IMR-90 (cell line): ENCODE data around the gene MAP2K5. TPM values are rescaled to one million over a fixed set of nuclear protein-coding genes. Genes with fewer than 3 reads are reported as not detected.

Experiments used
- ATAC-seq: fragments of 200-7000 bp; cut with Tn5 transposase; 2 replicates; pipeline ENCODE4 v1.9.1; 2020; ENCODE audit warnings: low read depth, mild to moderate bottlenecking, moderate library complexity
- BruUV-seq: library from RNA; stranded (reverse); fragments of 400-500 nt; replicated peaks from 2 replicates; lab custom pipeline; 2021; lab: Mats Ljungman, UMichigan
- CTCF ChIA-PET: fragments of 300-600 bp; formaldehyde crosslinking; extraction: SDS; loops from one replicate; lab custom pipeline; 2021; ENCODE audit warnings: antibody characterized with exemption; lab: Yijun Ruan, JAX
- POLR2A ChIA-PET: fragments of 300-600 bp; sonication (Branson Sonifier 250); formaldehyde crosslinking; loops from one replicate; lab custom pipeline; 2022; ENCODE audit warnings: antibody characterized with exemption; ENCODE audit not compliant: unreplicated experiment; lab: Charles Lee
- DNase-seq: peaks from one replicate; pipeline ENCODE4 v3.0.0; 2013
- H2AFZ ChIP-seq: replicated peaks from 2 replicates; pipeline ENCODE3; 2013; ENCODE audit warnings: low read length, mild to moderate bottlenecking; ENCODE audit not compliant: poor library complexity
- H2AK5ac ChIP-seq: 2 replicates; pipeline ENCODE4 v1.6.1; 2013; ENCODE audit warnings: low read depth, low read length, inconsistent platforms
- H2AK9ac ChIP-seq: replicated peaks from 2 replicates; pipeline ENCODE3; 2013; ENCODE audit warnings: mild to moderate bottlenecking, low read depth, low read length, moderate library complexity; ENCODE audit not compliant: poor library complexity
- H2BK120ac ChIP-seq: 2 replicates; pipeline ENCODE4 v1.6.1; 2013; ENCODE audit warnings: low read depth, low read length, inconsistent platforms
- H2BK15ac ChIP-seq: 3 replicates; pipeline ENCODE4 v1.6.1; 2013; ENCODE audit warnings: low read depth, low read length, inconsistent platforms
- H2BK20ac ChIP-seq: 2 replicates; pipeline ENCODE4 v1.6.1; 2013; ENCODE audit warnings: low read depth, mild to moderate bottlenecking, inconsistent platforms, low read length, moderate library complexity
- H2BK5ac ChIP-seq: 2 replicates; pipeline ENCODE4 v1.6.1; 2013; ENCODE audit warnings: mild to moderate bottlenecking, low read depth, low read length, inconsistent platforms; ENCODE audit not compliant: poor library complexity, severe bottlenecking
- H3K14ac ChIP-seq: replicated peaks from 2 replicates; pipeline ENCODE4 v1.6.1; 2013; ENCODE audit warnings: low read depth, low read length, inconsistent platforms
- H3K18ac ChIP-seq: 2 replicates; pipeline ENCODE4 v1.6.1; 2013; ENCODE audit warnings: low read depth, low read length, control low read depth
- H3K23ac ChIP-seq: 2 replicates; pipeline ENCODE4 v1.6.1; 2013; ENCODE audit warnings: low read depth, low read length, inconsistent platforms
- H3K27ac ChIP-seq: 2 replicates; pipeline ENCODE4 v1.5.1; 2013; ENCODE audit warnings: mild to moderate bottlenecking, control low read depth, low read length; ENCODE audit not compliant: insufficient read depth
- H3K27me3 ChIP-seq: 2 replicates; pipeline ENCODE4 v1.6.1; 2013; ENCODE audit warnings: low read length; ENCODE audit not compliant: control insufficient read depth, insufficient read depth
- H3K36me3 ChIP-seq: 2 replicates; pipeline ENCODE4 v1.6.1; 2013; ENCODE audit warnings: low read length, mixed read lengths; ENCODE audit not compliant: control insufficient read depth, insufficient read depth
- H3K4ac ChIP-seq: 2 replicates; pipeline ENCODE4 v1.6.1; 2013; ENCODE audit warnings: low read depth, low read length, inconsistent platforms
- H3K4me1 ChIP-seq: 2 replicates; pipeline ENCODE4 v1.6.1; 2013; ENCODE audit warnings: low read length, mixed read lengths; ENCODE audit not compliant: control insufficient read depth, insufficient read depth
- H3K4me2 ChIP-seq: 2 replicates; pipeline ENCODE4 v1.6.1; 2013; ENCODE audit warnings: low read depth, mild to moderate bottlenecking, control low read depth, low read length, moderate library complexity
- H3K4me3 ChIP-seq: 2 replicates; pipeline ENCODE4 v1.5.1; 2013; ENCODE audit warnings: low read depth, mild to moderate bottlenecking, control low read depth, low read length, moderate library complexity; ENCODE audit not compliant: insufficient read depth
- H3K56ac ChIP-seq: 2 replicates; pipeline ENCODE4 v1.6.1; 2013; ENCODE audit warnings: low read length, inconsistent platforms; ENCODE audit not compliant: insufficient read depth; ENCODE audit errors: extremely low read depth
- H3K79me1 ChIP-seq, 2 experiments: 2 replicates each; pipeline ENCODE4 v1.6.1; 2013; ENCODE audit warnings: low read length in 2 of 2, inconsistent platforms in 1 of 2, low read depth in 1 of 2
- H3K9ac ChIP-seq: 2 replicates; pipeline ENCODE4 v1.6.1; 2013; ENCODE audit warnings: low read depth, low read length, control low read depth
- H3K9me1 ChIP-seq: 2 replicates; pipeline ENCODE4 v1.6.1; 2013; ENCODE audit warnings: low read length, inconsistent platforms; ENCODE audit not compliant: insufficient read depth
- H3K9me3 ChIP-seq: 2 replicates; pipeline ENCODE4 v1.6.1; 2013; ENCODE audit warnings: low read length; ENCODE audit not compliant: control insufficient read depth, insufficient read depth
- H4K20me1 ChIP-seq: 2 replicates; pipeline ENCODE4 v1.6.1; 2013; ENCODE audit warnings: low read length, inconsistent platforms; ENCODE audit not compliant: insufficient read depth
- H4K5ac ChIP-seq: 2 replicates; pipeline ENCODE4 v1.6.1; 2013; ENCODE audit warnings: mild to moderate bottlenecking, low read depth, low read length, control low read depth
- H4K8ac ChIP-seq, 2 experiments: 2 replicates each; pipeline ENCODE4 v1.6.1; 2013; ENCODE audit warnings: low read depth in 2 of 2, low read length in 2 of 2, control low read depth in 1 of 2, inconsistent platforms in 1 of 2
- H4K91ac ChIP-seq: 2 replicates; pipeline ENCODE4 v1.6.1; 2013; ENCODE audit warnings: low read depth, low read length, inconsistent platforms; ENCODE audit not compliant: insufficient read depth
- BHLHE40 ChIP-seq: fragments of 150-350 bp; IDR thresholded peaks from 2 replicates; pipeline ENCODE4 v1.6.1; 2016; ENCODE audit warnings: mild to moderate bottlenecking, low read depth, low read length
- CEBPB ChIP-seq: IDR thresholded peaks from 2 replicates; pipeline ENCODE4 v1.6.1; 2012; ENCODE audit warnings: low read depth, low read length, improper control_type of control experiment
- CHD1 ChIP-seq: IDR thresholded peaks from 2 replicates; pipeline ENCODE4 v1.6.1; 2012; ENCODE audit warnings: low read depth, low read length, improper control_type of control experiment
- CTCF ChIP-seq: conservative IDR thresholded peaks from 2 replicates; pipeline ENCODE4 v1.5.1; 2012; ENCODE audit warnings: mild to moderate bottlenecking, low read depth, low read length, improper control_type of control experiment
- ELK1 ChIP-seq: fragments of 150-350 bp; IDR thresholded peaks from 2 replicates; pipeline ENCODE4 v1.6.1; 2016; ENCODE audit warnings: low read depth, mild to moderate bottlenecking, low read length, moderate library complexity, borderline replicate concordance
- FOS ChIP-seq: fragments of 150-350 bp; IDR thresholded peaks from 2 replicates; pipeline ENCODE4 v1.6.1; 2016; ENCODE audit warnings: low read depth, low read length
- MAFK ChIP-seq: IDR thresholded peaks from 2 replicates; pipeline ENCODE4 v1.6.1; 2012; ENCODE audit warnings: low read depth, low read length, improper control_type of control experiment
- MAZ ChIP-seq: IDR thresholded peaks from 2 replicates; pipeline ENCODE4 v1.6.1; 2012; ENCODE audit warnings: low read depth, mild to moderate bottlenecking, low read length, improper control_type of control experiment, moderate library complexity, borderline replicate concordance
- MXI1 ChIP-seq: IDR thresholded peaks from 2 replicates; pipeline ENCODE4 v1.6.1; 2012; ENCODE audit warnings: low read depth, mild to moderate bottlenecking, low read length, moderate library complexity, borderline replicate concordance
- NFE2L2 ChIP-seq: fragments of 150-350 bp; IDR thresholded peaks from 2 replicates; pipeline ENCODE4 v1.6.1; 2016; ENCODE audit warnings: low read depth, mild to moderate bottlenecking, low read length
- POLR2A ChIP-seq: IDR thresholded peaks from 2 replicates; pipeline ENCODE4 v1.6.1; 2012; ENCODE audit warnings: mild to moderate bottlenecking, low read depth, low read length
- RAD21 ChIP-seq: IDR thresholded peaks from 2 replicates; pipeline ENCODE4 v1.6.1; 2012; ENCODE audit warnings: low read length, improper control_type of control experiment
- RCOR1 ChIP-seq: IDR thresholded peaks from 2 replicates; pipeline ENCODE4 v1.6.1; 2012; ENCODE audit warnings: mild to moderate bottlenecking, low read length, improper control_type of control experiment; ENCODE audit not compliant: insufficient replicate concordance
- RFX5 ChIP-seq: IDR thresholded peaks from 2 replicates; pipeline ENCODE4 v1.8.0; 2012; ENCODE audit warnings: low read depth, mild to moderate bottlenecking, low read length, moderate library complexity
- SMC3 ChIP-seq: fragments of 150-350 bp; IDR thresholded peaks from 2 replicates; pipeline ENCODE4 v1.6.1; 2016; ENCODE audit warnings: low read depth, mild to moderate bottlenecking, antibody characterized with exemption, low read length, moderate library complexity
- USF2 ChIP-seq: fragments of 150-350 bp; IDR thresholded peaks from 2 replicates; pipeline ENCODE4 v1.6.1; 2017; ENCODE audit warnings: mild to moderate bottlenecking, antibody characterized with exemption, low read length, low read depth
- WGBS, 2 experiments: methylation state at CpG; one replicate each; pipeline versions ENCODE4 v1.1.5 to v1.1.7; 2013; ENCODE audit warnings: missing lambda C conversion rate in 2 of 2; ENCODE audit not compliant: insufficient read length in 1 of 2; ENCODE audit errors: extremely low coverage in 2 of 2; 5-methylcytosine and 5-hydroxymethylcytosine counted together
- dilution Hi-C: fragments of 300-500 bp; cut with HindIII; formaldehyde crosslinking; loops from one replicate; pipeline ENCODE4 v1.14.3; 2018; ENCODE audit warnings: low sequenced_read_pairs; ENCODE audit not compliant: unreplicated experiment
- in situ Hi-C: fragments of 300-500 bp; cut with MboI; formaldehyde crosslinking; loops from 3 replicates; pipeline ENCODE4 v1.14.3; 2019; ENCODE audit warnings: low sequenced_read_pairs, inconsistent platforms, mixed read lengths
- intact Hi-C: fragments of 100-400 bp; cut with micrococcal nuclease; formaldehyde crosslinking; loops from 2 replicates; pipeline ENCODE4 v1.10.0; 2022
- polyA plus RNA-seq, 3 experiments: library from polyadenylated mRNA; depleted of rRNA; stranded (reverse); fragments of >200 nt; gene quantifications; 2 replicates each; pipeline ENCODE4 v1.2.3, GENCODE V29; 2012; ENCODE audit warnings: low replicate concordance in 1 of 3
- total RNA-seq: library from RNA; depleted of rRNA; stranded (reverse); fragments of >200 nt; gene quantifications from 2 replicates; pipeline ENCODE4 v1.2.3, GENCODE V29; 2012

Gene MAP2K5
- total and polyA plus RNA-seq, 2 of the 4 experiments (the other 2 are of a cell fraction) = 1.6 to 6.1 TPM

GRCh38 chr15:67778968-67779548, 236.6 kb downstream of the MAP2K5 start:
- intact Hi-C loops = no loop called here
- no TSS peak for BruUV-seq
- POLR2A ChIA-PET = interaction anchor here (0.6 kb wide), 1 partner anchor 1168 kb away, joined by 4 read pairs; no protein-coding TSS in a partner anchor

More at GRCh38 chr15:67778968-67779548, 236.6 kb downstream of the MAP2K5 start:
- WGBS, 2 experiments = no CpG with 5 or more reads among the region's 5 CpGs
- Histone ChIP-seq H2AFZ (no peak overlapping the region), H3K9ac (no peak overlapping the region), H3K27me3 (no peaks in the 10 kb centered on the region), H3K4me2 (no peak overlapping the region), H3K18ac (no peak overlapping the region), H3K79me1 (no peaks in the 10 kb centered on the region), H2BK15ac (no peak overlapping the region), H3K23ac (no peak overlapping the region), H3K14ac (no peak overlapping the region), H3K4me3 (no peak overlapping the region), H4K20me1 (no peaks in the 10 kb centered on the region; the same call in 1 of the 2 replicates), H2BK20ac (no peak overlapping the region), H3K9me1 (peaks cover 5% of the 10 kb centered on the region; the same call in 1 of the 2 replicates), H3K27ac (no peak overlapping the region), H2AK5ac (no peak overlapping the region), H4K5ac (no peak overlapping the region), H4K91ac (no peak overlapping the region), H4K8ac (no peak overlapping the region), H2AK9ac (no peak overlapping the region), H3K36me3 (peaks cover 2% of the 10 kb centered on the region; the same call in 1 of the 2 replicates), H2BK120ac (no peak overlapping the region), H3K4me1 (peaks cover 2% of the 10 kb centered on the region; the same call in 1 of the 2 replicates), H3K9me3 (no peaks in the 10 kb centered on the region), H3K56ac (no peak overlapping the region), H3K4ac (no peak overlapping the region), H2BK5ac (no peak overlapping the region)
- TF ChIP-seq CEBPB (no peak), ELK1 (no peak), MAZ (no peak), CHD1 (no peak), SMC3 (no peak), RFX5 (no peak), CTCF (no peak), USF2 (no peak), BHLHE40 (no peak), RCOR1 (no peak), MAFK (no peak), RAD21 (no peak), POLR2A (no peak), NFE2L2 (no peak), FOS (no peak), MXI1 (no peak)
- ATAC-seq = no peak
- DNase-seq = no peak
- in situ Hi-C loops = no loop called here
- dilution Hi-C loops = no loop called here
- CTCF ChIA-PET = no interaction called here
